ENCODE measurements around the gene GHRL. TPM values are rescaled to one million over a fixed set of nuclear protein-coding genes. Genes with fewer than 3 reads are reported as not detected.

Gene GHRL
- total and polyA plus RNA-seq, 2 donors (not counting 3 experiments of a cell fraction or from before 2014, with no cell fraction given) = not detected

DNA sequence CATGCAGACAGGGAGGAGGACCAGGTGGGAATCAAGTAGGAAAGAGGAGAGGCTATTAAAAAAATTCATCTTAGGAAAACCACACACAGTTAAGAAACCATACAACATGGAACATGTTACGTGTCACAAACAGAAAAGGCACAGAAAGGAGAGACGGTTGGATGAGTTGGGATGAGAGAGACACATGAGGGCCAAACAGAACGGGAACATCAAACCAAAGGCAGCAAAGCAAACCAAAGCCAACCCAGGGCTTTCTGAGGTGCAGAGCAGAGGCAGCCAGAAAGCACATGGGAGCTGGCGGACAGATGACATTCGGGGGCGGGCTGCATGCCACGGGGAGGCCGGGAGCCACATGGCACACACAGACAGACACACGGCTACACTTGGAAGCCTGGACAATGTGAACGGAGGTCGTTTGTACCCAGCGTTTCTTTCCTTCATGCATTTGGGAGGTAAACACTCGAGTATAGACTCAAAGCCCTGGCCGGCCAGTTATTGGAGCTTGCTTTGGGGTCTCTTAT, 36.8 kb upstream of the GHRL start:
- Histone ChIP-seq H3K27ac (ENCODE audit: insufficient read depth, low read depth, low read length) (no peak overlapping the region), H3K9me3 (replicated peaks; ENCODE audit: control insufficient read depth, insufficient read depth, low read length) (no peaks in the 10 kb centered on the region), H2AFZ (ENCODE audit: low read depth, low read length) (no peak overlapping the region), H3K79me2 (ENCODE audit: control insufficient read depth, insufficient read depth, low read length) (no peaks in the 10 kb centered on the region), H3K4me2 (ENCODE audit: insufficient read depth, low read length) (no peak overlapping the region), H3K4me3 (replicated peaks in 1 of 3; ENCODE audit: insufficient read depth in 1 of 3, low read depth in 1 of 3, low read length in 3 of 3) (no peak overlapping the region), H3K36me3 (ENCODE audit: control insufficient read depth in 2 of 2, extremely low read depth in 1 of 2, insufficient read depth in 2 of 2, low read length in 2 of 2) (no peaks in the 10 kb centered on the region), H4K20me1 (replicated peaks; ENCODE audit: control insufficient read depth, extremely low read depth, insufficient read depth, low read length) (no peaks in the 10 kb centered on the region), H3K27me3 (ENCODE audit: control insufficient read depth in 2 of 2, insufficient read depth in 2 of 2, low read length in 2 of 2) (peaks cover 29 to 44% of the 10 kb centered on the region in 2 experiments), H3K4me1 (ENCODE audit: control insufficient read depth, extremely low read depth, insufficient read depth, low read length) (no peaks in the 10 kb centered on the region), H3K9ac (replicated peaks; ENCODE audit: extremely low read depth, insufficient read depth, low read length) (no peak overlapping the region), H3K9me1 (replicated peaks; ENCODE audit: control insufficient read depth, extremely low read depth, insufficient read depth, low read length) (no peaks in the 10 kb centered on the region)
- no TSS peak for BruUV-seq (replicated peaks)
- TF ChIP-seq FOS (IDR thresholded peaks at IDR 0.05; ENCODE audit: borderline replicate concordance, insufficient read depth, low read length) (no peak), EZH2 (IDR thresholded peaks at IDR 0.05; ENCODE audit: borderline replicate concordance, low read depth, low read length, severe bottlenecking) (no peak), JUN (IDR thresholded peaks at IDR 0.05; ENCODE audit: borderline replicate concordance, insufficient read depth, insufficient read length, low read depth) (no peak), POLR2A (IDR thresholded peaks at IDR 0.05; ENCODE audit: low read depth, low read length) (no peak), GATA2 (IDR thresholded peaks at IDR 0.05; ENCODE audit: insufficient read depth, insufficient read length, low read depth, low read length) (no peak), POLR2AphosphoS5 (IDR thresholded peaks at IDR 0.05; ENCODE audit: insufficient read depth, low read depth, low read length) (no peak), MYC (IDR thresholded peaks at IDR 0.05; ENCODE audit: low read depth, low read length) (no peak)
- TF ChIP-seq, protein P1, sequence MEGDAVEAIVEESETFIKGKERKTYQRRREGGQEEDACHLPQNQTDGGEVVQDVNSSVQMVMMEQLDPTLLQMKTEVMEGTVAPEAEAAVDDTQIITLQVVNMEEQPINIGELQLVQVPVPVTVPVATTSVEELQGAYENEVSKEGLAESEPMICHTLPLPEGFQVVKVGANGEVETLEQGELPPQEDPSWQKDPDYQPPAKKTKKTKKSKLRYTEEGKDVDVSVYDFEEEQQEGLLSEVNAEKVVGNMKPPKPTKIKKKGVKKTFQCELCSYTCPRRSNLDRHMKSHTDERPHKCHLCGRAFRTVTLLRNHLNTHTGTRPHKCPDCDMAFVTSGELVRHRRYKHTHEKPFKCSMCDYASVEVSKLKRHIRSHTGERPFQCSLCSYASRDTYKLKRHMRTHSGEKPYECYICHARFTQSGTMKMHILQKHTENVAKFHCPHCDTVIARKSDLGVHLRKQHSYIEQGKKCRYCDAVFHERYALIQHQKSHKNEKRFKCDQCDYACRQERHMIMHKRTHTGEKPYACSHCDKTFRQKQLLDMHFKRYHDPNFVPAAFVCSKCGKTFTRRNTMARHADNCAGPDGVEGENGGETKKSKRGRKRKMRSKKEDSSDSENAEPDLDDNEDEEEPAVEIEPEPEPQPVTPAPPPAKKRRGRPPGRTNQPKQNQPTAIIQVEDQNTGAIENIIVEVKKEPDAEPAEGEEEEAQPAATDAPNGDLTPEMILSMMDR (IDR thresholded peaks at IDR 0.05; ENCODE audit: extremely low read depth in 1 of 2, insufficient read depth in 1 of 2, low read depth in 1 of 2, low read length in 2 of 2) = no peak
- TF ChIP-seq, protein P2, sequence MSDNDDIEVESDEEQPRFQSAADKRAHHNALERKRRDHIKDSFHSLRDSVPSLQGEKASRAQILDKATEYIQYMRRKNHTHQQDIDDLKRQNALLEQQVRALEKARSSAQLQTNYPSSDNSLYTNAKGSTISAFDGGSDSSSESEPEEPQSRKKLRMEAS (IDR thresholded peaks at IDR 0.05; ENCODE audit: insufficient read depth, insufficient read length) = no peak
- FAIRE-seq = no peak
- intact Hi-C loops (cut with micrococcal nuclease) (no loop called here), dilution Hi-C loops (cut with MboI; ENCODE audit: extremely low pct_ligation_motif_present, low sequenced_read_pairs) (no loop called here)
- ChIA-PET POLR2A (no interaction called here), CTCF (interaction anchor here (2.4 kb wide), 1 partner anchor 7 kb away, joined by 9 read pairs; no protein-coding TSS in a partner anchor)
- DNase-seq (ENCODE audit: low read depth, low spot score) = no peak

Data from endothelial cell of umbilical vein (primary cell).